Measurements from ENCODE around the gene CHI3L2. TPM values are rescaled to one million over a fixed set of nuclear protein-coding genes. Genes with fewer than 3 reads are reported as not detected.
A peak's percentile ranks its signal among the peaks of the same experiment; 100 is the strongest.

The CHI3L2 gene
- total and polyA plus RNA-seq, 2 of the 13 experiments (the other 11 are each of a cell fraction or from before 2014, with no cell fraction given): 0.46 to 1.7 TPM

GRCh38 chr1:111221633-111222291 is 5.8 kb upstream of the CHI3L2 start:
- peak; percentile 66 for ATAC-seq
- Histone ChIP-seq H3K27ac (ENCODE audit: extremely low read length, insufficient read depth, low read length) (no peak overlapping the region), H4K20me1 (ENCODE audit: insufficient read depth, low read length) (no peaks in the 10 kb centered on the region), H3K4me1 (ENCODE audit: insufficient read depth, low read length) (peaks cover 45% of the 10 kb centered on the region), H3K9ac (ENCODE audit: insufficient read depth, low read depth, low read length) (no peak overlapping the region), H3K4me3 (replicated peaks in 1 of 3; ENCODE audit: insufficient read depth in 1 of 3, low read depth in 2 of 3, low read length in 3 of 3) (no peak overlapping the region; a peak in 1 of 6 replicates), H3K27me3 (ENCODE audit: control insufficient read depth in 1 of 2, insufficient read depth in 2 of 2, low read length in 2 of 2) (no peaks in the 10 kb centered on the region; a peak in 1 of 5 replicates), H3K4me2 (ENCODE audit: low read depth, low read length) (peak overlapping the region; percentile 71), H3K9me3 (ENCODE audit: low read length) (no peaks in the 10 kb centered on the region), H3K36me3 (replicated peaks in 1 of 2; ENCODE audit: control insufficient read depth in 1 of 2, insufficient read depth in 2 of 2, low read length in 2 of 2) (no peaks in the 10 kb centered on the region), H3K79me2 (ENCODE audit: insufficient read depth, low read length) (no peaks in the 10 kb centered on the region), H2AFZ (ENCODE audit: low read length) (no peak overlapping the region)
- no peak for FAIRE-seq
- TF ChIP-seq HOXA3 (CRISPR knock-in tag; IDR thresholded peaks at IDR 0.05) (no peak), PHF21A (CRISPR knock-in tag; IDR thresholded peaks at IDR 0.05) (0 out of 2 replicates have a peak, but pooled peaks have one; percentile 18)
- WGBS (ENCODE audit: low lambda C conversion rate): 1% methylated on average over 5 of the region's 5 CpGs
- ChIA-PET POLR2A (interaction anchor here (1.5 kb wide), 1 partner anchor 196 kb away, joined by 4 read pairs; no protein-coding TSS in a partner anchor), CTCF (ENCODE audit: low intra/inter-chr PET ratio, low total read pairs) (interaction anchor here (1.6 to 5.1 kb wide), 3 partner anchors 48 to 178 kb away, joined by 4 to 77 read pairs (median 17); no protein-coding TSS in a partner anchor)
- in situ Hi-C loops (cut with HindIII; ENCODE audit: extremely low pct_ligation_motif_present, low pct_unique_long_range_greater_than_20kb): loop anchor here (5.0 kb wide), 2 partner anchors 111 to 181 kb away; no protein-coding TSS in a partner anchor
- DNase-seq (ENCODE audit: low spot score): no peak
- no TSS peak for BruUV-seq (replicated peaks)
- intact Hi-C loops (cut with micrococcal nuclease; ENCODE audit: unreplicated experiment): loop anchor here (2.0 to 5.0 kb wide), 3 partner anchors 126 to 189 kb away; no protein-coding TSS in a partner anchor

GRCh38 chr1:111222308-111223125 is 5.0 kb upstream of the CHI3L2 start:
- Histone ChIP-seq H3K4me1 (ENCODE audit: insufficient read depth, low read length) (peaks cover 52% of the 10 kb centered on the region), H3K4me2 (ENCODE audit: low read depth, low read length) (peak overlapping the region; percentile 71), H3K4me3 (replicated peaks in 1 of 3; ENCODE audit: insufficient read depth in 1 of 3, low read depth in 2 of 3, low read length in 3 of 3) (peak overlapping the region in 2 of 3 experiments; percentile 8 to 39; a peak in 3 of 6 replicates), H3K27ac (ENCODE audit: extremely low read length, insufficient read depth, low read length) (no peak overlapping the region), H3K9me3 (ENCODE audit: low read length) (no peaks in the 10 kb centered on the region), H3K27me3 (ENCODE audit: control insufficient read depth in 1 of 2, insufficient read depth in 2 of 2, low read length in 2 of 2) (no peaks in the 10 kb centered on the region; a peak in 1 of 5 replicates), H4K20me1 (ENCODE audit: insufficient read depth, low read length) (no peaks in the 10 kb centered on the region), H2AFZ (ENCODE audit: low read length) (peak overlapping the region; percentile 57), H3K79me2 (ENCODE audit: insufficient read depth, low read length) (no peaks in the 10 kb centered on the region), H3K36me3 (replicated peaks in 1 of 2; ENCODE audit: control insufficient read depth in 1 of 2, insufficient read depth in 2 of 2, low read length in 2 of 2) (no peaks in the 10 kb centered on the region), H3K9ac (ENCODE audit: insufficient read depth, low read depth, low read length) (peak overlapping the region; percentile 35; the same call in 1 of the 2 replicates)
- in situ Hi-C loops (cut with HindIII; ENCODE audit: extremely low pct_ligation_motif_present, low pct_unique_long_range_greater_than_20kb): loop anchor here (5.0 kb wide), 2 partner anchors 110 to 180 kb away; no protein-coding TSS in a partner anchor
- BruUV-seq (replicated peaks): no TSS peak
- DNase-seq (ENCODE audit: low spot score): peak; percentile 62
- CTCF ChIA-PET (ENCODE audit: low intra/inter-chr PET ratio, low total read pairs): interaction anchor here (0.7 to 5.1 kb wide), 5 partner anchors 48 to 219 kb away, joined by 3 to 77 read pairs (median 4); no protein-coding TSS in a partner anchor
- POLR2A ChIA-PET: interaction anchor here (1.5 to 1.7 kb wide), 2 partner anchors 112 to 195 kb away, joined by 4 to 6 read pairs; no protein-coding TSS in a partner anchor
- intact Hi-C loops (cut with micrococcal nuclease; ENCODE audit: unreplicated experiment): loop anchor here (1.0 to 5.0 kb wide), 4 partner anchors 112 to 190 kb away; no protein-coding TSS in a partner anchor
- 3% methylated on average over 7 of the region's 10 CpGs for WGBS (ENCODE audit: low lambda C conversion rate)
- peak; percentile 97 for ATAC-seq
- FAIRE-seq: peak; percentile 36
- TF ChIP-seq ZNF124 (CRISPR knock-in tag; IDR thresholded peaks at IDR 0.05) (0 out of 2 replicates have a peak, but pooled peaks have one; percentile 36), IKZF5 (CRISPR knock-in tag; IDR thresholded peaks at IDR 0.05) (peak; percentile 49; the same call in 1 of the 2 replicates), ZSCAN5A (CRISPR knock-in tag; IDR thresholded peaks at IDR 0.05; ENCODE audit: borderline replicate concordance) (no peak), ETS1 (CRISPR knock-in tag; IDR thresholded peaks at IDR 0.05) (no peak), FOSL2 (CRISPR knock-in tag; IDR thresholded peaks at IDR 0.05) (peak; percentile 43; the same call in 1 of the 2 replicates), MYNN (CRISPR knock-in tag; IDR thresholded peaks at IDR 0.05; ENCODE audit: low read depth) (0 out of 2 replicates have a peak, but pooled peaks have one; percentile 52), KDM6A (CRISPR knock-in tag; IDR thresholded peaks at IDR 0.05; ENCODE audit: low read depth) (no peak), KDM2A (CRISPR knock-in tag; IDR thresholded peaks at IDR 0.05; ENCODE audit: borderline replicate concordance, low read depth) (peak; percentile 75; the same call in 1 of the 2 replicates), SMC3 (IDR thresholded peaks at IDR 0.05; ENCODE audit: low read length) (peak; percentile 97)

All from HepG2 (cell line).